Neuronal stem cell (in vitro differentiated cells): ENCODE results near the gene PCBD2.

Experiments
- DNase-seq: peaks from one replicate; pipeline ENCODE4 v3.0.0-alpha.2; 2013; ENCODE audit warnings: low spot score
- H2AFZ ChIP-seq: one replicate; pipeline ENCODE4 v1.6.1; 2013; ENCODE audit warnings: mild to moderate bottlenecking, low read length, inconsistent platforms
- H2AK5ac ChIP-seq: 2 replicates; pipeline ENCODE4 v1.6.1; 2013; ENCODE audit warnings: low read depth, mild to moderate bottlenecking, inconsistent platforms, low read length, moderate library complexity, mixed read lengths
- H2BK120ac ChIP-seq: 2 replicates; pipeline ENCODE4 v1.6.1; 2013; ENCODE audit warnings: low read depth, mild to moderate bottlenecking, inconsistent platforms, low read length, moderate library complexity, mixed read lengths
- H2BK12ac ChIP-seq: one replicate; pipeline ENCODE4 v1.6.1; 2013; ENCODE audit warnings: low read length, inconsistent platforms
- H2BK15ac ChIP-seq: 2 replicates; pipeline ENCODE4 v1.6.1; 2013; ENCODE audit warnings: mild to moderate bottlenecking, low read length, inconsistent platforms, mixed read lengths
- H2BK5ac ChIP-seq: one replicate; pipeline ENCODE4 v1.6.1; 2013; ENCODE audit warnings: inconsistent platforms, mild to moderate bottlenecking, low read length, moderate library complexity
- H3K14ac ChIP-seq: one replicate; pipeline ENCODE4 v1.6.1; 2013; ENCODE audit warnings: low read length, inconsistent platforms
- H3K18ac ChIP-seq: 2 replicates; pipeline ENCODE4 v1.6.1; 2013; ENCODE audit warnings: low read length, inconsistent platforms
- H3K23ac ChIP-seq: 2 replicates; pipeline ENCODE4 v1.6.1; 2013; ENCODE audit warnings: low read depth, mild to moderate bottlenecking, mixed read lengths, low read length, inconsistent platforms; ENCODE audit not compliant: poor library complexity
- H3K27ac ChIP-seq: replicated peaks from 3 replicates; pipeline ENCODE4 v1.5.1; 2013; ENCODE audit warnings: low read length, inconsistent platforms
- H3K27me3 ChIP-seq, 3 experiments: 2 replicates each; pipeline ENCODE4 v1.6.1; 2013; ENCODE audit warnings: low read length in 3 of 3, mild to moderate bottlenecking in 2 of 3, inconsistent platforms in 1 of 3, low read depth in 1 of 3, mixed read lengths in 1 of 3, moderate library complexity in 1 of 3; ENCODE audit not compliant: control insufficient read depth in 3 of 3, insufficient read depth in 3 of 3
- H3K36me3 ChIP-seq, 2 donors: replicated peaks in 1 of 2; 2 replicates each; pipeline ENCODE4 v1.6.1; 2013; ENCODE audit warnings: low read length in 2 of 2; ENCODE audit not compliant: control insufficient read depth in 2 of 2, insufficient read depth in 2 of 2
- H3K4ac ChIP-seq: 2 replicates; pipeline ENCODE4 v1.6.1; 2013; ENCODE audit warnings: inconsistent platforms, mild to moderate bottlenecking, low read length, moderate library complexity
- H3K4me1 ChIP-seq, 2 donors: 1 replicate in 1 of 2; 2 replicates in 1 of 2; pipeline ENCODE4 v1.6.1; 2013; ENCODE audit warnings: low read length in 2 of 2, low read depth in 1 of 2; ENCODE audit not compliant: control insufficient read depth in 2 of 2, insufficient read depth in 1 of 2
- H3K4me2 ChIP-seq: one replicate; pipeline ENCODE4 v1.6.1; 2013; ENCODE audit warnings: mild to moderate bottlenecking, low read length, inconsistent platforms; ENCODE audit not compliant: insufficient read depth, poor library complexity, severe bottlenecking
- H3K4me3 ChIP-seq, 2 donors: 2 replicates each; pipeline ENCODE4 v1.5.1; 2013; ENCODE audit warnings: low read length in 2 of 2, mild to moderate bottlenecking in 2 of 2, inconsistent platforms in 1 of 2, moderate library complexity in 1 of 2
- H3K79me1 ChIP-seq: one replicate; pipeline ENCODE4 v1.6.1; 2013; ENCODE audit warnings: low read depth, mild to moderate bottlenecking, inconsistent platforms, low read length, moderate library complexity
- H3K9ac ChIP-seq: one replicate; pipeline ENCODE4 v1.6.1; 2013; ENCODE audit warnings: mild to moderate bottlenecking, low read depth, low read length, inconsistent platforms; ENCODE audit not compliant: poor library complexity
- H3K9me3 ChIP-seq, 2 donors: replicated peaks in 1 of 2; 2 replicates each; pipeline versions ENCODE3 to v1.6.1; 2013; ENCODE audit warnings: low read length in 2 of 2, mild to moderate bottlenecking in 2 of 2, inconsistent platforms in 1 of 2, low read depth in 1 of 2, mixed read lengths in 1 of 2, moderate library complexity in 1 of 2; ENCODE audit not compliant: control insufficient read depth in 2 of 2, insufficient read depth in 1 of 2
- H4K8ac ChIP-seq: one replicate; pipeline ENCODE4 v1.6.1; 2013; ENCODE audit warnings: low read depth, mild to moderate bottlenecking, inconsistent platforms, low read length, moderate library complexity
- H4K91ac ChIP-seq: one replicate; pipeline ENCODE4 v1.6.1; 2013; ENCODE audit warnings: low read length, low read depth, mild to moderate bottlenecking, inconsistent platforms; ENCODE audit not compliant: poor library complexity
- WGBS, 2 donors: extraction: QIAGEN DNeasy Blood & Tissue Kit; methylation state at CpG; one replicate each; pipeline ENCODE4 v1.1.7; 2013; ENCODE audit warnings: missing lambda C conversion rate in 2 of 2, mixed read lengths in 1 of 2; ENCODE audit not compliant: insufficient read length in 2 of 2, insufficient replicate concordance in 1 of 2; ENCODE audit errors: extremely low coverage in 2 of 2; 5-methylcytosine and 5-hydroxymethylcytosine counted together

PCBD2 gene

GRCh38 chr5:134975078-134975715 is 70.3 kb downstream of the PCBD2 start:
- H3K4me2 ChIP-seq = no peak overlapping the region
- no peak overlapping the region for H3K14ac ChIP-seq
- H3K79me1 ChIP-seq = no peaks in the 10 kb centered on the region
- H2BK15ac ChIP-seq = no peak overlapping the region
- no peak overlapping the region for H2BK120ac ChIP-seq
- no peak overlapping the region for H3K9ac ChIP-seq
- H3K4me3 ChIP-seq = no peak overlapping the region
- no peak overlapping the region for H4K8ac ChIP-seq
- H3K36me3 ChIP-seq = no peaks in the 10 kb centered on the region
- H3K23ac ChIP-seq = no peak overlapping the region
- no peak overlapping the region for H2BK5ac ChIP-seq
- no peak overlapping the region for H3K18ac ChIP-seq
- H4K91ac ChIP-seq = no peak overlapping the region
- H3K4me1 ChIP-seq = no peaks in the 10 kb centered on the region
- H2AK5ac ChIP-seq = no peak overlapping the region
- H3K27me3 ChIP-seq = no peaks in the 10 kb centered on the region
- no peak for DNase-seq
- H2AFZ ChIP-seq = no peak overlapping the region
- H2BK12ac ChIP-seq = no peak overlapping the region
- H3K4ac ChIP-seq = no peak overlapping the region
- whole genome bisulfite sequencing, 2 donors = no CpG with 5 or more reads among the region's 2 CpGs
- no peak overlapping the region for H3K27ac ChIP-seq
- peaks cover 5 to 12% of the 10 kb centered on the region in 2 donors for H3K9me3 ChIP-seq

- Histone ChIP-seq H2BK15ac (no peak overlapping the region), H3K9me3 (peaks cover 5 to 12% of the 10 kb centered on the region in 2 donors), H3K27me3 (no peaks in the 10 kb centered on the region), H3K23ac (no peak overlapping the region), H3K4me2 (no peak overlapping the region), H3K79me1 (no peaks in the 10 kb centered on the region), H4K8ac (no peak overlapping the region), H3K4ac (no peak overlapping the region), H2AK5ac (no peak overlapping the region), H2BK120ac (no peak overlapping the region), H3K9ac (no peak overlapping the region), H3K4me3 (no peak overlapping the region), H3K36me3 (no peaks in the 10 kb centered on the region), H4K91ac (no peak overlapping the region), H2BK5ac (no peak overlapping the region), H3K18ac (no peak overlapping the region), H3K4me1 (no peaks in the 10 kb centered on the region), H3K27ac (no peak overlapping the region), H2BK12ac (no peak overlapping the region), H3K14ac (no peak overlapping the region), H2AFZ (no peak overlapping the region)
- no peak for DNase-seq
Observed at GRCh38 chr5:134975843-134976242, 70.9 kb downstream of the PCBD2 start.

GRCh38 chr5:134976841-134977240 is 71.9 kb downstream of the PCBD2 start:
- no peak overlapping the region for H3K9ac ChIP-seq
- no peak overlapping the region for H3K27ac ChIP-seq
- H3K27me3 ChIP-seq = peaks cover 0 to 2% (median 0%) of the 10 kb centered on the region in 3 experiments
- no peak overlapping the region for H2BK15ac ChIP-seq
- DNase-seq = no peak
- no peak overlapping the region for H2AK5ac ChIP-seq
- WGBS, 2 donors = no CpG with 5 or more reads among the region's 1 CpG
- H3K79me1 ChIP-seq = no peaks in the 10 kb centered on the region
- H3K4me3 ChIP-seq = no peak overlapping the region
- no peak overlapping the region for H4K8ac ChIP-seq
- H2BK5ac ChIP-seq = no peak overlapping the region
- H2BK120ac ChIP-seq = no peak overlapping the region
- H3K9me3 ChIP-seq = peaks cover 5 to 12% of the 10 kb centered on the region in 2 donors
- no peak overlapping the region for H3K18ac ChIP-seq
- H3K4me1 ChIP-seq = no peaks in the 10 kb centered on the region
- H2AFZ ChIP-seq = no peak overlapping the region
- H3K14ac ChIP-seq = no peak overlapping the region
- H4K91ac ChIP-seq = no peak overlapping the region
- H3K4me2 ChIP-seq = no peak overlapping the region
- H2BK12ac ChIP-seq = no peak overlapping the region
- H3K23ac ChIP-seq = no peak overlapping the region
- no peak overlapping the region for H3K4ac ChIP-seq
- no peaks in the 10 kb centered on the region for H3K36me3 ChIP-seq

- Histone ChIP-seq H3K9ac (no peak overlapping the region), H2AK5ac (no peak overlapping the region), H4K8ac (no peak overlapping the region), H3K36me3 (no peaks in the 10 kb centered on the region), H4K91ac (no peak overlapping the region), H3K4me1 (no peaks in the 10 kb centered on the region), H3K27ac (no peak overlapping the region), H2BK5ac (no peak overlapping the region), H3K14ac (no peak overlapping the region), H2BK12ac (no peak overlapping the region), H2BK120ac (no peak overlapping the region), H3K4me3 (no peak overlapping the region), H3K4me2 (no peak overlapping the region), H3K79me1 (no peaks in the 10 kb centered on the region), H2AFZ (no peak overlapping the region), H3K4ac (no peak overlapping the region), H3K23ac (no peak overlapping the region), H3K18ac (no peak overlapping the region), H2BK15ac (no peak overlapping the region), H3K27me3 (peaks cover 0 to 2% (median 0%) of the 10 kb centered on the region in 3 experiments), H3K9me3 (peaks cover 5 to 20% of the 10 kb centered on the region in 2 donors)
- DNase-seq = no peak
- WGBS, 2 donors = no CpG with 5 or more reads among the region's 3 CpGs
Observed at GRCh38 chr5:134979416-134979815, 74.5 kb downstream of the PCBD2 start.
